Fibroblast of pulmonary artery (primary cell): ENCODE data around the gene PPFIBP1.
A peak's percentile ranks its signal among the peaks of the same experiment; 100 is the strongest.
"Not testable (repeated sequence)": the region's sequence is repeated elsewhere in the genome, so short reads cannot be mapped to it uniquely, and the experiment has no call there.

Experiments used
- DNase-seq: peaks from one replicate; pipeline ENCODE4 v3.0.0-alpha.2; 2010; ENCODE audit warnings: low read depth
- H3K4me3 ChIP-seq: replicated peaks from 2 replicates; pipeline ENCODE4 v1.5.1; 2011; ENCODE audit warnings: low read depth, mild to moderate bottlenecking, control low read depth, low read length, moderate library complexity
- CTCF ChIP-seq: IDR thresholded peaks from 2 replicates; pipeline ENCODE4 v1.5.1; 2011; ENCODE audit warnings: mild to moderate bottlenecking, control low read depth, low read length, inconsistent platforms; ENCODE audit errors: missing control alignments

The PPFIBP1 gene

GRCh38 chr12:27589419-27589818, 65.4 kb downstream of the PPFIBP1 start:
- TF ChIP-seq CTCF: no peak
- H3K4me3 ChIP-seq: no peak overlapping the region
- no peak for DNase-seq

DNA sequence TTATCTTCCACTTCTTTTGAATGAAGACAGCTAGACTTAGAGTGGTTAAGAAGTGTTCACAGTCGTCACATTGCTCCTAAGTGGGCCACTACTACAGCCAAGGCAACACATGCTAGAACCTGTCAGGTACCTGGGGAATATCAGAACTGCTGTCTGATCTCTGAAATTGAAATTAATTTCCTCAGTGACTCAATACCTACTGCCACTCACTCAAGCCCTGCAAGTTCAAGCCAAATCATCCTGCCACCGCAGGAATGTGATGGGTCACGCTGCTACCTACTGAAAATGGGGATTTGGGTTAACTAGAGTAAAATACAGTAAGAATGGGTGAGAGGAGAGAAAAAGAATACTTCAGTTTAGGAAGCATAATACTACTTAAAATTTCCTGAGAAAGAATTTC, 67.7 kb downstream of the PPFIBP1 start:
- H3K4me3 ChIP-seq, DNase-seq: not testable (repeated sequence)

GRCh38 chr12:27592548-27592947, 68.5 kb downstream of the PPFIBP1 start:
- no peak for TF ChIP-seq CTCF
- DNase-seq: peak; percentile 88
- no peak overlapping the region for H3K4me3 ChIP-seq

DNA sequence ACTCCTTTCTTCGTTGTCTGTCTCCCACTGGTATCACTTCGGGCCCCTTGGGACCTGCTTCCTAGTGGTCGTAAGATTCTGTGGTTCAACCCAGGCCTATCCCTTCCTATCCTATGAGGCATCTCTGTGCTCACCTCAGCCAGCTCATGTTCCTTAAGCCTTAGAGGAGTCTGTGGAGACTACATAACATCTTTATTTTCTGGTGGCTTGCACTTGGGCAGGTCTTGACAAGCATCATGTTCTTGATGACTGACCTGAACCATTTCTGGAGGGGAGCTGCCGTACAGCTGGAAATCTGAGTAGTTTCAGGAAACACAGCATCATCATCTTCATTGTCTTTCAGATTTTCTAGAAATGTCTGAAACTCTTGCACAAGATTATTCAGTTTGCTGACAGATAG, 69.3 kb downstream of the PPFIBP1 start:
- TF ChIP-seq CTCF: no peak
- H3K4me3 ChIP-seq: no peak overlapping the region
- no peak for DNase-seq

DNA sequence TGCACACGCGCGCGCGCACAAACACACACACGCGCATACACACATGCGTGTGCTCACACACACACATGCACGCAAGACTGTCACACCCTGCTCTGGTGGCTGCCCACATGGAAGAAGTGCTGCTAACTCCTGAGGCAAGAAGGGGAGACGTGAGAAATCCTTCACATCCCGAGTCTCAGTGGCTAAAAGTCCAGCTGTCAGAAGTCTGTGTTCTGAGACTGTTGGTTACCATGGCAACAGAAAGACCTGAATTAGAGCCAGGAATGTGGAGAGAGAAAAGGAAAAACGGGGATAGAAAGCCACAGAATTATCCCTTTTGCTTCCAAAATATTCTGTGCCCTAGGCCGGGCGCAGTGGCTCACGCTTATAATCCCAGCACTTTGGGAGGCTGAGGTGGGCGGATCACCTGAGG, 71.2 kb downstream of the PPFIBP1 start:
- no peak for TF ChIP-seq CTCF
- DNase-seq: peak; percentile 94
- no peak overlapping the region for H3K4me3 ChIP-seq

DNA sequence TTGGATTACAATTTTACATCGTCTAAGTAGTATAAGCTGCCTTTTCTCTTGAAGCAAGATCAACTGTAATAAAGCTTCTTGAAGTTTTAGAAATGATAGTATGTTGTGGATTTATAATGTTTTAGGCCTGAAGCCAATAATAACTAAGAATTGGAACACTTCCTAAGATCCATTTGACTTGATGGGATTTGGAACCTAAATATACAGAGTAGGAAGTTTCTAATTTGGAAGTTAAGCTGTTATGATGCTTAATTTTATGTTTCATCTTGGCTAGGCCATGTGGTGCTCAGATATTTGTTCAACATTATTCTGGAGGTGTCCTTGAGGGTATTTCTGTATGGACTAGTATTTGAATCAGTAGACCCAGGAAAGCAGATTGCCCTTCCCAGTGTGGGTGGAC, 74.9 kb downstream of the PPFIBP1 start:
- DNase-seq, H3K4me3 ChIP-seq: not testable (repeated sequence)

DNA sequence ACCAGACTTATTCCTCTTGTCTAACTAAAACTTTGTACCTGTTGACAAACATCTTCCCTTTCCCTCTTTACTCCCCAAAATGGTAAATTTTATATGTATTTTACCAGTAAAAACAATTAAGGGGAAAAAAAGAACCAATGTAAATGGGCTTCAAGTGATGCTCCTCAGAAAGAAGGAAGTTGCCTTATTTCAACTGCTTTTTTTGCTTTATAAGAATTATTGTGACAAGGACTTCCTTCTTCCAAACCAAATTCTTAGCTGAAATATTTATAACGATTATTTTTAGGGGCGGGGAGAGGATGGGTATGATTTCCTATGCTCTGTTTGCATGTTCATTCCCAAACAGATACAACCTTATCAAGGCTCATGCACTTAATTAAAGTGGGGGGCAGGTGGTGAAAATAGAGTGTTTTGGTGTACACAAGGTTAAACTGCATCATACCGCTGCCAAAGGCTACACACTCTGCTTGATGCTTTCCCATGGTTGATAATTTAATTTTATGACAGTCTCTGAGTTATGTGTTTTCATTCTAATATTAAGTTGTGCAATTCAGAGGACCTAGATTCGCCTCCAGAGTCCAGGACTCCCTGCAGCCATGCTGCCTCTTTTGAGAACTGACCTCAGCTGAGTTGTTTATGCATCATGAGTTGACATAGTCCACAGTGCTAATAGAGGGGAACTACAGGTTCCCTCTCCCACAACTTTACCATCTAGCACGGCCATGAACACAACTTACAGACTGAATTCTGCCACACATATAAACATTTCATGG, 77.2 kb downstream of the PPFIBP1 start:
- H3K4me3 ChIP-seq, DNase-seq: not testable (repeated sequence)

DNA sequence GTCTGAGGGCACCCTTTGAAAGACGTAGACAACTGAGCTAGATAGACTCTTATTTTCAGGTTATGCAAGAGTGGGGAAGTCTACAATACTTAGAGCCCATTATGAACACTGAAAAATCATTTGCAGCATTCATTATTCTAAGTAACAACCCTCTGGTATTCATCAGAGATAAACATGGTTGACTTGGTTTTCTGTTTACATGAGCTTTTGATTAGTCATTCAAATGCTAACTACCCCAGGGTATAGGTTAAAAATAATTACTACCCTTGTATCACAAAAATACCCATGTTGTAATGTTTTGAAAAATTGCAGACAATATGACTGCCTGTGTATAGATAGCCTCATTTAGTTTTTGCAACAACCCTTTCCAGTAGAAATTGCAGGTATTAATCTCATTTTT, 78.5 kb downstream of the PPFIBP1 start:
- DNase-seq: no peak
- no peak for TF ChIP-seq CTCF
- H3K4me3 ChIP-seq: no peak overlapping the region
